Tibial nerve (tissue), 3 donors: ENCODE results near the gene SSH2.

Experiments used
- CTCF ChIP-seq, 5 experiments: fragments of 200-600 bp in 3 of 5; fragments of 450-650 bp in 2 of 5; sonication (generic) in 3 of 5; IDR thresholded peaks; one replicate each; pipeline ENCODE4 v1.5.1; 2016 to 2019; ENCODE audit warnings: antibody characterized with exemption in 5 of 5, mild to moderate bottlenecking in 3 of 5, moderate library complexity in 2 of 5
- POLR2A ChIP-seq, 2 donors: fragments of 450-650 bp; IDR thresholded peaks; one replicate each; pipeline ENCODE4 v1.6.1; 2017; ENCODE audit warnings: antibody characterized with exemption in 2 of 2, mild to moderate bottlenecking in 2 of 2, moderate library complexity in 2 of 2

GRCh38 chr17:29766796-29767327 lies 163.2 kb downstream of the SSH2 start:
- TF ChIP-seq CTCF (IDR thresholded peaks at IDR 0.05) (no peak), POLR2A (IDR thresholded peaks at IDR 0.05) (no peak)
